ENCODE results near the gene TUFT1.

DNA sequence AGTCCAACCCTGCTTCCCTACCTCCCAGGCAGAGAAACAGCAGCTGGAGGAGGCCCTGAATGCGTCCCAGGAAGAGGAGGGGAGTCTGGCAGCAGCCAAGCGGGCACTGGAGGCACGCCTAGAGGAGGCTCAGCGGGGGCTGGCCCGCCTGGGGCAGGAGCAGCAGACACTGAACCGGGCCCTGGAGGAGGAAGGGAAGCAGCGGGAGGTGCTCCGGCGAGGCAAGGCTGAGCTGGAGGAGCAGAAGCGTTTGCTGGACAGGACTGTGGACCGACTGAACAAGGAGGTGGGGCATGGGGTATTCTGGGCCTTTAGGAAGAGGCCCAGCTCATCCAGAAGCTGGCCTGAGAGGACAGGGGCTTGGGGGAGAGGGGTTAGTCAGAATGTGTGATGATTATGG lies 9.6 kb upstream of the TUFT1 start:
- TF ChIP-seq TAF1 (IDR thresholded peaks at IDR 0.05; ENCODE audit: borderline replicate concordance, low read depth, low read length) (no peak), POLR2AphosphoS5 (IDR thresholded peaks at IDR 0.05; ENCODE audit: low read depth, low read length) (no peak), POLR2A (IDR thresholded peaks at IDR 0.05; ENCODE audit: low read depth, low read length) (no peak)

Measured in GM12892 (cell line).